NT2/D1 (cell line): ENCODE results near the gene PRPF40B.

Source experiments
- SUZ12 ChIP-seq: IDR thresholded peaks from 2 replicates; pipeline ENCODE4 v1.6.1; 2011; ENCODE audit not compliant: insufficient read length, insufficient read depth; ENCODE audit errors: extremely low read depth
- YY1 ChIP-seq: IDR thresholded peaks from 2 replicates; pipeline ENCODE4 v1.6.1; 2011; ENCODE audit not compliant: insufficient read length, insufficient read depth
- ZNF274 ChIP-seq: IDR thresholded peaks from 2 replicates; pipeline ENCODE4 v1.6.1; 2011; ENCODE audit warnings: mild to moderate bottlenecking, low read depth, low read length

DNA sequence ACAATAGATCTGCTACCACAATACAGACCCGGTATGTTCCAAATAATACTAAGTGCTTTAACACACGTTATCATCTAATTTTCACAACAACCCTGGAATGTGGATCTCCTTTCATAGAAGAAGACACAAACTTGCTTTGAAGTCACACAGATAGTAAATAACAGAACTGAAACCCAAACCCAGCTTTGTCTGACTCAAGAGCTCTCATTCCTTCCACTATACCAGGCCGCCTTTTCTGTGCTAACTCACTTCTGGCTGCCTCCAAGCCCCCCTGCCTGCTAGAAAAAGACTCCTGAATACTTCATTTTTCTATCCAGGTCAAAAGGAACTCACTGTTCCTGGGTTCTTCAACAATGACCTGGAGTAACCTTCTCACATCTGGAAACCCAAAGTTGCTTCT lies 37.8 kb downstream of the PRPF40B start:
- TF ChIP-seq YY1 (no peak), ZNF274 (no peak), SUZ12 (no peak)
